A673 (cell line): Measurements from ENCODE around the gene SEPTIN10. TPM values are rescaled to one million over a fixed set of nuclear protein-coding genes. Genes with fewer than 3 reads are reported as not detected.

ENCODE experiments used
- BruUV-seq: library from RNA; stranded (reverse); fragments of 400-500 nt; replicated peaks from 2 replicates; lab custom pipeline; 2021; lab: Mats Ljungman, UMichigan
- CTCF ChIA-PET: fragments of 300-600 bp; sonication (Branson Sonifier 250); formaldehyde crosslinking; loops from one replicate; lab custom pipeline; 2022; ENCODE audit warnings: antibody characterized with exemption; lab: Charles Lee
- POLR2A ChIA-PET: fragments of 300-600 bp; sonication (Branson Sonifier 250); formaldehyde crosslinking; loops from one replicate; lab custom pipeline; 2022; ENCODE audit warnings: antibody characterized with exemption; ENCODE audit not compliant: low non-redundant PET; lab: Charles Lee
- DNase-seq: peaks from one replicate; pipeline ENCODE4 v3.0.0-alpha.2; 2015; ENCODE audit warnings: low spot score
- H3K27ac ChIP-seq: fragments of 200-600 bp; sonication (generic); 2 replicates; pipeline ENCODE4 v1.5.1; 2016; ENCODE audit warnings: mixed run types, low read depth, mild to moderate bottlenecking, mixed read lengths, antibody characterized with exemption, low read length; ENCODE audit not compliant: poor library complexity, severe bottlenecking
- H3K27me3 ChIP-seq: fragments of 200-600 bp; sonication (generic); replicated peaks from 2 replicates; pipeline ENCODE4 v1.6.1; 2017; ENCODE audit warnings: mixed run types, low read depth, mild to moderate bottlenecking, mixed read lengths, antibody characterized with exemption, low read length; ENCODE audit not compliant: insufficient read depth, poor library complexity
- H3K36me3 ChIP-seq: fragments of 200-600 bp; sonication (generic); 2 replicates; pipeline ENCODE4 v1.6.1; 2016; ENCODE audit warnings: mixed run types, mild to moderate bottlenecking, mixed read lengths, antibody characterized with exemption, low read length; ENCODE audit not compliant: insufficient read depth, poor library complexity, severe bottlenecking
- H3K4me1 ChIP-seq: fragments of 200-600 bp; sonication (generic); 2 replicates; pipeline ENCODE4 v1.6.1; 2017; ENCODE audit warnings: mixed run types, mild to moderate bottlenecking, mixed read lengths, antibody characterized with exemption, low read length; ENCODE audit not compliant: insufficient read depth, poor library complexity, severe bottlenecking
- H3K4me3 ChIP-seq: fragments of 200-600 bp; sonication (generic); 2 replicates; pipeline ENCODE4 v1.5.1; 2016; ENCODE audit warnings: low read depth, mixed run types, mild to moderate bottlenecking, mixed read lengths, low read length; ENCODE audit not compliant: poor library complexity, severe bottlenecking
- H3K9me3 ChIP-seq: fragments of 200-600 bp; sonication (generic); 2 replicates; pipeline ENCODE4 v1.6.1; 2016; ENCODE audit warnings: mixed run types, low read depth, mild to moderate bottlenecking, mixed read lengths, antibody characterized with exemption, low read length; ENCODE audit not compliant: poor library complexity, severe bottlenecking
- CTCF ChIP-seq: fragments of 300-800, 200-600 bp; sonication (generic); conservative IDR thresholded peaks from 2 replicates; pipeline ENCODE4 v1.5.1; 2017; ENCODE audit warnings: low read depth, mild to moderate bottlenecking, antibody characterized with exemption, low read length, moderate library complexity, mixed read lengths
- EZH2 ChIP-seq: fragments of 200-600 bp; sonication (generic); IDR thresholded peaks from 2 replicates; pipeline ENCODE4 v1.6.1; 2017; ENCODE audit warnings: borderline replicate concordance, low read depth, mild to moderate bottlenecking, mixed read lengths, antibody characterized with exemption, low read length; ENCODE audit not compliant: poor library complexity, severe bottlenecking
- intact Hi-C: fragments of 100-400 bp; cut with micrococcal nuclease; formaldehyde crosslinking; loops from one replicate; pipeline ENCODE4 v1.10.0; 2022; ENCODE audit not compliant: unreplicated experiment
- total RNA-seq: library from RNA; stranded (reverse); gene quantifications from 2 replicates; pipeline ENCODE4 v1.2.3, GENCODE V29; 2021

SEPTIN10 gene
- total RNA-seq, 1 experiment from 2014 or later = 118 TPM

DNA sequence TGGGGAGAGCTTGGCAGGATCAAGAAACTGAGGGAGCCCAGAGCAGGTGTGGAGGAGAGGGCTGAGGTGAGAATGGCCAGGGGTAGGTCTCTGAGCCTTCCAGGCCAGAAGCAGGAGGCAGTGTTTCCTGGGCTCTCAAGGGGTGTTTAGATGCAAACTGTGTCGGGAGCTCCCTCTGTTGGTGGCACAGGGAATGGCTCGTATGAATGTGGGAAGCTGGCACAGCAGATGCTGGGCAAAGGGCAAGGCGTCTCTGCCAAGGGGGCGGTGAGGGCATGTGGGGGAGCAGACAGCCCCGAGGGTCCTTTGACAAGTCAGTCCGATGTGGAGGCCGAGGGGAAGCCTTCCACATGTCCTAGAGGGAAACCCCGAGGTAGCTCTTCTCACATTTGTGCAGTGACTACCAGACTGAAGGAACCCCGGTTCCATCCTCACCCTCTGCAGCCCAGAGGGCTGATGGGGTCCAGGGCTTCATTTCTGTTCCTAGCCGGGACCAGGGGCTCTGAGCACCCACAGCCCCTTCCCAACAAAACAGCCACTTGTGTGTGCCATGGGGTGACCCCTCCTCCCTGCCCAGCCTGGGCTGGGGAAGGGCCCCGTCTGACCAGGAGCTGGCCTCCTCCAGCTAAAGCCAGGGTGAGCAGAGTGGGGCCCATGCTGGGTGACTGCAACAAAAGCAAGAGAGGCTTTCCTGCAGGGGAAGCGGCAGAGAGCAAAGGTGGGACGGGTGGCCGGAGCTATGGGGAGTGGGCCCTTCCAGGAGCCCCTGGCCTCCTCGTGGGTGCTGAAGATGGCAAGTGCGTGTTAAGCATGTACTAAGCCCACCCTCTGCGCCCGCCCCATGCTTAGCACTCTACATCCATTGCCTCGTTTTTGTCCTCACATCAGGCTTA is 103.4 kb downstream of the SEPTIN10 start:
- CTCF ChIA-PET = interaction anchor here (0.5 to 1.6 kb wide), 5 partner anchors 14 to 1211 kb away, joined by 3 to 13 read pairs (median 4); partner anchors contain the start of gene SH3RF3
- DNase-seq = peak; percentile 79
- BruUV-seq = no TSS peak
- POLR2A ChIA-PET = no interaction called here
- no peaks in the 10 kb centered on the region for H3K27me3 ChIP-seq
- H3K36me3 ChIP-seq = no peaks in the 10 kb centered on the region
- no peak for TF ChIP-seq EZH2
- TF ChIP-seq CTCF = peak; percentile 91
- H3K4me3 ChIP-seq = no peak overlapping the region
- no peaks in the 10 kb centered on the region for H3K9me3 ChIP-seq
- intact Hi-C loops = loop anchor here (1.0 to 10.0 kb wide), 3 partner anchors 382 to 656 kb away; no protein-coding TSS in a partner anchor
- no peaks in the 10 kb centered on the region for H3K4me1 ChIP-seq
- no peak overlapping the region for H3K27ac ChIP-seq

DNA sequence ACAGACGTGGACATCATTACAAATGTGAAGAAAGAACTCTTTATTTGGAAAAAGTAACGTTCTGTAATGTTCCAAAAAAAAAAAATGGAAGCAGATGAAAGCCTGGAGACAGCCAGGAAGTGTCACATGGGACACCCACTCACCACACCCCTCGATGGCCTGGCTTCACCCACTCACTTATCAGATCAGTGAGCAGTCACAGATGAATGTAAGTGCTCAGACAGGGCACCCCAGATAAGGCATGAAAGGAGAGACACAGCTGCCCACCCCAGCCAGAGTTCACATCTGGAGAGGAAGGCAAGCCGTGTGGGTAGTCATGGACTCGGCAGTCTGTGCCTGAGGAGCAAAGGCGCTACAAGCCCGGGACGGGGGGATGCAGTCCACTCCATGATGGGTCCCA is 105.2 kb downstream of the SEPTIN10 start:
- H3K4me1 ChIP-seq = no peaks in the 10 kb centered on the region
- H3K4me3 ChIP-seq = no peak overlapping the region
- TF ChIP-seq CTCF (no peak), EZH2 (no peak)
- no peak overlapping the region for H3K27ac ChIP-seq
- no peaks in the 10 kb centered on the region for H3K9me3 ChIP-seq
- ChIA-PET CTCF (no interaction called here), POLR2A (no interaction called here)
- H3K36me3 ChIP-seq = no peaks in the 10 kb centered on the region
- H3K27me3 ChIP-seq = no peaks in the 10 kb centered on the region
- intact Hi-C loops = loop anchor here (10.0 kb wide), 1 partner anchor 244 kb away; no protein-coding TSS in a partner anchor
- no TSS peak for BruUV-seq
- DNase-seq = no peak

GRCh38 chr2:109507828-109508227 is 105.9 kb downstream of the SEPTIN10 start:
- no peaks in the 10 kb centered on the region for H3K4me1 ChIP-seq
- no peaks in the 10 kb centered on the region for H3K9me3 ChIP-seq
- no peaks in the 10 kb centered on the region for H3K27me3 ChIP-seq
- BruUV-seq = no TSS peak
- ChIA-PET POLR2A (interaction anchor here (0.6 kb wide), 1 partner anchor 18 kb away, joined by 3 read pairs; no protein-coding TSS in a partner anchor), CTCF (interaction anchor here (0.6 kb wide), 1 partner anchor 303 kb away, joined by 4 read pairs; no protein-coding TSS in a partner anchor)
- no peak for DNase-seq
- H3K4me3 ChIP-seq = no peak overlapping the region
- intact Hi-C loops = loop anchor here (10.0 kb wide), 1 partner anchor 243 kb away; no protein-coding TSS in a partner anchor
- TF ChIP-seq CTCF = no peak
- TF ChIP-seq EZH2 = no peak
- no peak overlapping the region for H3K27ac ChIP-seq
- no peaks in the 10 kb centered on the region for H3K36me3 ChIP-seq
